IMR-90 (cell line): Measurements from ENCODE around the gene LDLRAD4. TPM values are rescaled to one million over a fixed set of nuclear protein-coding genes. Genes with fewer than 3 reads are reported as not detected.

ENCODE experiments used
- ATAC-seq: fragments of 200-7000 bp; cut with Tn5 transposase; 2 replicates; pipeline ENCODE4 v1.9.1; 2020; ENCODE audit warnings: low read depth, mild to moderate bottlenecking, moderate library complexity
- BruUV-seq: library from RNA; stranded (reverse); fragments of 400-500 nt; replicated peaks from 2 replicates; lab custom pipeline; 2021; lab: Mats Ljungman, UMichigan
- CTCF ChIA-PET: fragments of 300-600 bp; formaldehyde crosslinking; extraction: SDS; loops from one replicate; lab custom pipeline; 2021; ENCODE audit warnings: antibody characterized with exemption; lab: Yijun Ruan, JAX
- POLR2A ChIA-PET: fragments of 300-600 bp; sonication (Branson Sonifier 250); formaldehyde crosslinking; loops from one replicate; lab custom pipeline; 2022; ENCODE audit warnings: antibody characterized with exemption; ENCODE audit not compliant: unreplicated experiment; lab: Charles Lee
- DNase-seq: peaks from one replicate; pipeline ENCODE4 v3.0.0; 2013
- H2AFZ ChIP-seq: replicated peaks from 2 replicates; pipeline ENCODE3; 2013; ENCODE audit warnings: low read length, mild to moderate bottlenecking; ENCODE audit not compliant: poor library complexity
- H2AK5ac ChIP-seq: 2 replicates; pipeline ENCODE4 v1.6.1; 2013; ENCODE audit warnings: low read depth, low read length, inconsistent platforms
- H2AK9ac ChIP-seq: replicated peaks from 2 replicates; pipeline ENCODE3; 2013; ENCODE audit warnings: mild to moderate bottlenecking, low read depth, low read length, moderate library complexity; ENCODE audit not compliant: poor library complexity
- H2BK120ac ChIP-seq: 2 replicates; pipeline ENCODE4 v1.6.1; 2013; ENCODE audit warnings: low read depth, low read length, inconsistent platforms
- H2BK15ac ChIP-seq: 3 replicates; pipeline ENCODE4 v1.6.1; 2013; ENCODE audit warnings: low read depth, low read length, inconsistent platforms
- H2BK20ac ChIP-seq: 2 replicates; pipeline ENCODE4 v1.6.1; 2013; ENCODE audit warnings: low read depth, mild to moderate bottlenecking, inconsistent platforms, low read length, moderate library complexity
- H2BK5ac ChIP-seq: 2 replicates; pipeline ENCODE4 v1.6.1; 2013; ENCODE audit warnings: mild to moderate bottlenecking, low read depth, low read length, inconsistent platforms; ENCODE audit not compliant: poor library complexity, severe bottlenecking
- H3K14ac ChIP-seq: replicated peaks from 2 replicates; pipeline ENCODE4 v1.6.1; 2013; ENCODE audit warnings: low read depth, low read length, inconsistent platforms
- H3K18ac ChIP-seq: 2 replicates; pipeline ENCODE4 v1.6.1; 2013; ENCODE audit warnings: low read depth, low read length, control low read depth
- H3K23ac ChIP-seq: 2 replicates; pipeline ENCODE4 v1.6.1; 2013; ENCODE audit warnings: low read depth, low read length, inconsistent platforms
- H3K27ac ChIP-seq: 2 replicates; pipeline ENCODE4 v1.5.1; 2013; ENCODE audit warnings: mild to moderate bottlenecking, control low read depth, low read length; ENCODE audit not compliant: insufficient read depth
- H3K27me3 ChIP-seq: 2 replicates; pipeline ENCODE4 v1.6.1; 2013; ENCODE audit warnings: low read length; ENCODE audit not compliant: control insufficient read depth, insufficient read depth
- H3K36me3 ChIP-seq: 2 replicates; pipeline ENCODE4 v1.6.1; 2013; ENCODE audit warnings: low read length, mixed read lengths; ENCODE audit not compliant: control insufficient read depth, insufficient read depth
- H3K4ac ChIP-seq: 2 replicates; pipeline ENCODE4 v1.6.1; 2013; ENCODE audit warnings: low read depth, low read length, inconsistent platforms
- H3K4me1 ChIP-seq: 2 replicates; pipeline ENCODE4 v1.6.1; 2013; ENCODE audit warnings: low read length, mixed read lengths; ENCODE audit not compliant: control insufficient read depth, insufficient read depth
- H3K4me2 ChIP-seq: 2 replicates; pipeline ENCODE4 v1.6.1; 2013; ENCODE audit warnings: low read depth, mild to moderate bottlenecking, control low read depth, low read length, moderate library complexity
- H3K4me3 ChIP-seq: 2 replicates; pipeline ENCODE4 v1.5.1; 2013; ENCODE audit warnings: low read depth, mild to moderate bottlenecking, control low read depth, low read length, moderate library complexity; ENCODE audit not compliant: insufficient read depth
- H3K56ac ChIP-seq: 2 replicates; pipeline ENCODE4 v1.6.1; 2013; ENCODE audit warnings: low read length, inconsistent platforms; ENCODE audit not compliant: insufficient read depth; ENCODE audit errors: extremely low read depth
- H3K79me1 ChIP-seq, 2 experiments: 2 replicates each; pipeline ENCODE4 v1.6.1; 2013; ENCODE audit warnings: low read length in 2 of 2, inconsistent platforms in 1 of 2, low read depth in 1 of 2
- H3K9ac ChIP-seq: 2 replicates; pipeline ENCODE4 v1.6.1; 2013; ENCODE audit warnings: low read depth, low read length, control low read depth
- H3K9me1 ChIP-seq: 2 replicates; pipeline ENCODE4 v1.6.1; 2013; ENCODE audit warnings: low read length, inconsistent platforms; ENCODE audit not compliant: insufficient read depth
- H3K9me3 ChIP-seq: 2 replicates; pipeline ENCODE4 v1.6.1; 2013; ENCODE audit warnings: low read length; ENCODE audit not compliant: control insufficient read depth, insufficient read depth
- H4K20me1 ChIP-seq: 2 replicates; pipeline ENCODE4 v1.6.1; 2013; ENCODE audit warnings: low read length, inconsistent platforms; ENCODE audit not compliant: insufficient read depth
- H4K5ac ChIP-seq: 2 replicates; pipeline ENCODE4 v1.6.1; 2013; ENCODE audit warnings: mild to moderate bottlenecking, low read depth, low read length, control low read depth
- H4K8ac ChIP-seq, 2 experiments: 2 replicates each; pipeline ENCODE4 v1.6.1; 2013; ENCODE audit warnings: low read depth in 2 of 2, low read length in 2 of 2, control low read depth in 1 of 2, inconsistent platforms in 1 of 2
- H4K91ac ChIP-seq: 2 replicates; pipeline ENCODE4 v1.6.1; 2013; ENCODE audit warnings: low read depth, low read length, inconsistent platforms; ENCODE audit not compliant: insufficient read depth
- CEBPB ChIP-seq: IDR thresholded peaks from 2 replicates; pipeline ENCODE4 v1.6.1; 2012; ENCODE audit warnings: low read depth, low read length, improper control_type of control experiment
- CHD1 ChIP-seq: IDR thresholded peaks from 2 replicates; pipeline ENCODE4 v1.6.1; 2012; ENCODE audit warnings: low read depth, low read length, improper control_type of control experiment
- MAZ ChIP-seq: IDR thresholded peaks from 2 replicates; pipeline ENCODE4 v1.6.1; 2012; ENCODE audit warnings: low read depth, mild to moderate bottlenecking, low read length, improper control_type of control experiment, moderate library complexity, borderline replicate concordance
- MXI1 ChIP-seq: IDR thresholded peaks from 2 replicates; pipeline ENCODE4 v1.6.1; 2012; ENCODE audit warnings: low read depth, mild to moderate bottlenecking, low read length, moderate library complexity, borderline replicate concordance
- RAD21 ChIP-seq: IDR thresholded peaks from 2 replicates; pipeline ENCODE4 v1.6.1; 2012; ENCODE audit warnings: low read length, improper control_type of control experiment
- RCOR1 ChIP-seq: IDR thresholded peaks from 2 replicates; pipeline ENCODE4 v1.6.1; 2012; ENCODE audit warnings: mild to moderate bottlenecking, low read length, improper control_type of control experiment; ENCODE audit not compliant: insufficient replicate concordance
- USF2 ChIP-seq: fragments of 150-350 bp; IDR thresholded peaks from 2 replicates; pipeline ENCODE4 v1.6.1; 2017; ENCODE audit warnings: mild to moderate bottlenecking, antibody characterized with exemption, low read length, low read depth
- WGBS, 2 experiments: methylation state at CpG; one replicate each; pipeline versions ENCODE4 v1.1.5 to v1.1.7; 2013; ENCODE audit warnings: missing lambda C conversion rate in 2 of 2; ENCODE audit not compliant: insufficient read length in 1 of 2; ENCODE audit errors: extremely low coverage in 2 of 2; 5-methylcytosine and 5-hydroxymethylcytosine counted together
- dilution Hi-C: fragments of 300-500 bp; cut with HindIII; formaldehyde crosslinking; loops from one replicate; pipeline ENCODE4 v1.14.3; 2018; ENCODE audit warnings: low sequenced_read_pairs; ENCODE audit not compliant: unreplicated experiment
- in situ Hi-C: fragments of 300-500 bp; cut with MboI; formaldehyde crosslinking; loops from 3 replicates; pipeline ENCODE4 v1.14.3; 2019; ENCODE audit warnings: low sequenced_read_pairs, inconsistent platforms, mixed read lengths
- intact Hi-C: fragments of 100-400 bp; cut with micrococcal nuclease; formaldehyde crosslinking; loops from 2 replicates; pipeline ENCODE4 v1.10.0; 2022
- polyA plus RNA-seq, 3 experiments: library from polyadenylated mRNA; depleted of rRNA; stranded (reverse); fragments of >200 nt; gene quantifications; 2 replicates each; pipeline ENCODE4 v1.2.3, GENCODE V29; 2012; ENCODE audit warnings: low replicate concordance in 1 of 3
- total RNA-seq: library from RNA; depleted of rRNA; stranded (reverse); fragments of >200 nt; gene quantifications from 2 replicates; pipeline ENCODE4 v1.2.3, GENCODE V29; 2012

LDLRAD4 gene
- total and polyA plus RNA-seq, 2 of the 4 experiments (the other 2 are of a cell fraction): not detected

- H3K56ac ChIP-seq: no peak overlapping the region
- H3K79me1 ChIP-seq: no peaks in the 10 kb centered on the region
- no peak overlapping the region for H2AK5ac ChIP-seq
- H4K20me1 ChIP-seq: no peaks in the 10 kb centered on the region
- no peaks in the 10 kb centered on the region for H3K9me3 ChIP-seq
- H2BK120ac ChIP-seq: no peak overlapping the region
- no peak overlapping the region for H2BK15ac ChIP-seq
- DNase-seq (no peak), ATAC-seq (no peak)
- no peak overlapping the region for H4K8ac ChIP-seq
- H3K14ac ChIP-seq: no peak overlapping the region
- H3K9me1 ChIP-seq: no peaks in the 10 kb centered on the region
- H3K9ac ChIP-seq: no peak overlapping the region
- no peak overlapping the region for H2AFZ ChIP-seq
- no peak overlapping the region for H2AK9ac ChIP-seq
- no peak overlapping the region for H2BK20ac ChIP-seq
- intact Hi-C loops (no loop called here), in situ Hi-C loops (no loop called here), dilution Hi-C loops (no loop called here)
- no peak overlapping the region for H3K4ac ChIP-seq
- no peak overlapping the region for H2BK5ac ChIP-seq
- TF ChIP-seq RCOR1: no peak
- TF ChIP-seq MAZ: no peak
- no peak for TF ChIP-seq MXI1
- no peak for TF ChIP-seq CHD1
- no peak for TF ChIP-seq CEBPB
- no peak for TF ChIP-seq USF2
- TF ChIP-seq RAD21: no peak
- no peak overlapping the region for H4K5ac ChIP-seq
- no peak overlapping the region for H3K4me3 ChIP-seq
- no peaks in the 10 kb centered on the region for H3K4me1 ChIP-seq
- H3K27me3 ChIP-seq: no peaks in the 10 kb centered on the region; the same call in 1 of the 2 replicates
- no peak overlapping the region for H3K27ac ChIP-seq
- H3K4me2 ChIP-seq: no peak overlapping the region
- no peak overlapping the region for H3K18ac ChIP-seq
- ChIA-PET POLR2A (no interaction called here), CTCF (no interaction called here)
- no TSS peak for BruUV-seq
- no peak overlapping the region for H3K23ac ChIP-seq
- H3K36me3 ChIP-seq: no peaks in the 10 kb centered on the region
- H4K91ac ChIP-seq: no peak overlapping the region
- WGBS, 2 experiments: 94% methylated on average over 3 of the region's 6 CpGs; no CpG with 5 or more reads in 1 of the 2 experiments
These were observed 255.2 kb downstream of the LDLRAD4 start for GRCh38 chr18:13473751-13474150.
